RWPE2 (cell line): ENCODE data around the gene OTOG.

ENCODE experiments used
- ATAC-seq: fragments of 200-7000 bp; cut with Tn5 transposase; 3 replicates; pipeline ENCODE4 v1.9.1; 2021; ENCODE audit warnings: low read depth
- DNase-seq: peaks from one replicate; pipeline ENCODE4 v3.0.0-alpha.2; 2020; ENCODE audit warnings: low spot score
- H3K27ac ChIP-seq: fragments of 450-650 bp; 2 replicates; pipeline ENCODE4 v1.5.1; 2017; ENCODE audit warnings: mild to moderate bottlenecking; ENCODE audit not compliant: poor library complexity, severe bottlenecking
- H3K27me3 ChIP-seq: fragments of 250-450 bp; sonication (Bioruptor Pico); 2 replicates; pipeline ENCODE4 v1.5.1; 2021; ENCODE audit warnings: mild to moderate bottlenecking, moderate library complexity; ENCODE audit not compliant: insufficient read depth, poor library complexity, severe bottlenecking
- H3K36me3 ChIP-seq: fragments of 250-450 bp; sonication (Bioruptor Pico); 2 replicates; pipeline ENCODE4 v1.5.1; 2020; ENCODE audit warnings: low read depth, mild to moderate bottlenecking, moderate library complexity
- H3K4me1 ChIP-seq: fragments of 250-450 bp; sonication (Bioruptor Pico); 2 replicates; pipeline ENCODE4 v1.5.1; 2021; ENCODE audit warnings: mild to moderate bottlenecking, moderate library complexity; ENCODE audit not compliant: insufficient read depth, poor library complexity, severe bottlenecking
- H3K4me3 ChIP-seq: fragments of 250-450 bp; sonication (Bioruptor Pico); 2 replicates; pipeline ENCODE4 v1.5.1; 2021; ENCODE audit warnings: mild to moderate bottlenecking, moderate library complexity; ENCODE audit not compliant: severe bottlenecking
- H3K9me3 ChIP-seq: fragments of 250-450 bp; sonication (Bioruptor Pico); 2 replicates; pipeline ENCODE4 v1.5.1; 2021; ENCODE audit warnings: mild to moderate bottlenecking, moderate library complexity; ENCODE audit not compliant: severe bottlenecking
- CTCF ChIP-seq: fragments of 450-650 bp; IDR thresholded peaks from one replicate; pipeline ENCODE4 v1.5.1; 2017; ENCODE audit warnings: mild to moderate bottlenecking, moderate library complexity; ENCODE audit not compliant: poor library complexity, severe bottlenecking

The OTOG gene

GRCh38 chr11:17552392-17553248 is 5.6 kb downstream of the OTOG start:
- Histone ChIP-seq H3K36me3 (no peaks in the 10 kb centered on the region), H3K9me3 (no peaks in the 10 kb centered on the region), H3K27me3 (no peaks in the 10 kb centered on the region), H3K4me1 (no peaks in the 10 kb centered on the region), H3K27ac (no peak overlapping the region), H3K4me3 (no peak overlapping the region)
- DNase-seq (peak; percentile 61), ATAC-seq (no peak)
- TF ChIP-seq CTCF: no peak

- Histone ChIP-seq H3K27ac (no peak overlapping the region), H3K27me3 (no peaks in the 10 kb centered on the region), H3K4me3 (no peak overlapping the region), H3K9me3 (no peaks in the 10 kb centered on the region), H3K4me1 (no peaks in the 10 kb centered on the region), H3K36me3 (no peaks in the 10 kb centered on the region)
- DNase-seq (peak; percentile 47), ATAC-seq (no peak)
- no peak for TF ChIP-seq CTCF
These were observed 6.1 kb downstream of the OTOG start for GRCh38 chr11:17553249-17553546.

GRCh38 chr11:17554487-17554886 is 7.4 kb downstream of the OTOG start:
- Histone ChIP-seq H3K4me1 (no peaks in the 10 kb centered on the region), H3K27ac (no peak overlapping the region), H3K27me3 (no peaks in the 10 kb centered on the region), H3K4me3 (no peak overlapping the region), H3K9me3 (no peaks in the 10 kb centered on the region), H3K36me3 (no peaks in the 10 kb centered on the region)
- ATAC-seq (no peak), DNase-seq (no peak)
- TF ChIP-seq CTCF: no peak

GRCh38 chr11:17556999-17557398 is 9.9 kb downstream of the OTOG start:
- no peak overlapping the region for H3K27ac ChIP-seq
- no peaks in the 10 kb centered on the region for H3K27me3 ChIP-seq
- no peak overlapping the region for H3K4me3 ChIP-seq
- TF ChIP-seq CTCF: no peak
- no peaks in the 10 kb centered on the region for H3K4me1 ChIP-seq
- ATAC-seq: no peak
- H3K36me3 ChIP-seq: no peaks in the 10 kb centered on the region
- no peak for DNase-seq
- H3K9me3 ChIP-seq: no peaks in the 10 kb centered on the region

DNA sequence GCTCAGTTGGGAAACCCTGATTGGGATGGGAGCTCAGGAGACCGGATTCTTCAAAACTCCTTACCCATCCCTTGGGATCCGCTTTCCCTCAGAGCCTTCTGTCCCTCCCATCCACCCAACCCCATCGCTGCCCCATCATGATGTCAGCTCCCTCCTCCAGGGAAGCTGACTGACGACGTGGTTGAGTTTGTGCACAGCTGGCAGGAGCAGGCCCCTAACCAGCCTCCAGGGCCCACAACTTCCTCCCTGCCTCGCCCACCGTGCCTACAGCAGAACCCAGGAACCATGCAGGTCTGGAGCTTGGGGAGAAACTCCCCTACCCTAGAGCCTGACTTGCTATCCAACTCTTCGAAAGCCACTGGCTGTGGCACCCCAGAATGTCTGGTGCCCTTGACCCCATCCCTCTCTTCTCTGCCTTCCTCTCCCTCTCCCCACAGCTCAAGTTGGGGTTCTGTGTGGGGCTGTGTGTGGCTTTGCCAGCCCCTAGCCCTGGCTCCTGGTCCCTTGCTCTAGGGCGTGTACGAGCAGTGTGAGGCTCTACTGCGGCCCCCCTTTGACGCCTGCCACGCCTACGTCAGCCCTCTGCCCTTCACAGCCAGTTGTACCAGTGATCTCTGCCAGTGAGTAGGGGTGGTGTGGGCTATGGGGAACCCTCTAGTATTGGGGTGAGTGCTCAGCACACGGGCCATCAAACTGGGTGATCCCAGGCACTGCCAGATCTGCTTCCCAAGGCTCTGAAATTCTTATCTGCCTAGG is 11.1 kb downstream of the OTOG start:
- DNase-seq: peak; percentile 37
- no peak for TF ChIP-seq CTCF
- Histone ChIP-seq H3K4me1 (no peaks in the 10 kb centered on the region), H3K4me3 (no peak overlapping the region), H3K36me3 (no peaks in the 10 kb centered on the region), H3K9me3 (no peaks in the 10 kb centered on the region), H3K27me3 (no peaks in the 10 kb centered on the region), H3K27ac (no peak overlapping the region)
- ATAC-seq: no peak
